ENCODE results near the gene C19orf81.
A peak's percentile ranks its signal among the peaks of the same experiment; 100 is the strongest.

The C19orf81 gene

GRCh38 chr19:50679177-50680125 is 30.2 kb downstream of the C19orf81 start:
- peak; percentile 52 to 61 for DNase-seq (ENCODE audit: low read depth in 2 of 2)

GRCh38 chr19:50686310-50687032 is 37.2 kb downstream of the C19orf81 start:
- no peak for DNase-seq (ENCODE audit: low read depth in 2 of 2)

- DNase-seq (ENCODE audit: low read depth in 2 of 2): no peak
These were observed 39.5 kb downstream of the C19orf81 start for GRCh38 chr19:50688766-50689165.

GRCh38 chr19:50690439-50690838 is 41.2 kb downstream of the C19orf81 start:
- no peak for DNase-seq (ENCODE audit: low read depth in 2 of 2)

- DNase-seq (ENCODE audit: low read depth in 2 of 2): no peak
These were observed 44.1 kb downstream of the C19orf81 start for GRCh38 chr19:50693064-50693975.

GRCh38 chr19:50694815-50695145 is 45.5 kb downstream of the C19orf81 start:
- no peak for DNase-seq (ENCODE audit: low read depth in 2 of 2)

- DNase-seq (ENCODE audit: low read depth in 2 of 2): no peak
These were observed 46.2 kb downstream of the C19orf81 start for GRCh38 chr19:50695251-50696093.

- DNase-seq (ENCODE audit: low read depth in 2 of 2): no peak
These were observed 46.8 kb downstream of the C19orf81 start for GRCh38 chr19:50696094-50696483.

- DNase-seq (ENCODE audit: low read depth in 2 of 2): no peak
These were observed 48.3 kb downstream of the C19orf81 start for GRCh38 chr19:50697414-50698124.

- no peak for DNase-seq (ENCODE audit: low read depth in 2 of 2)
These were observed 52.2 kb downstream of the C19orf81 start for GRCh38 chr19:50701367-50701985.

GRCh38 chr19:50702158-50702870 is 53.1 kb downstream of the C19orf81 start:
- no peak for DNase-seq (ENCODE audit: low read depth in 2 of 2)

- DNase-seq (ENCODE audit: low read depth in 2 of 2): no peak
These were observed 53.9 kb downstream of the C19orf81 start for GRCh38 chr19:50702871-50703829.

- DNase-seq (ENCODE audit: low read depth in 2 of 2): no peak
These were observed 54.9 kb downstream of the C19orf81 start for GRCh38 chr19:50703915-50704796.

- no peak for DNase-seq (ENCODE audit: low read depth in 2 of 2)
These were observed 56.3 kb downstream of the C19orf81 start for GRCh38 chr19:50705422-50706019.

GRCh38 chr19:50706387-50706786 is 57.1 kb downstream of the C19orf81 start:
- DNase-seq (ENCODE audit: low read depth in 2 of 2): no peak

GRCh38 chr19:50708179-50708879 is 59.1 kb downstream of the C19orf81 start:
- DNase-seq (ENCODE audit: low read depth in 2 of 2): no peak

Data from stimulated activated CD8-positive, alpha-beta memory T cell treated with anti-CD3 and anti-CD28 coated beads, Interleukin-7, amount 100 ng/mL, for 4 hours (primary cell).